Measurements from ENCODE around the gene EXOC6. TPM values are rescaled to one million over a fixed set of nuclear protein-coding genes. Genes with fewer than 3 reads are reported as not detected.

The EXOC6 gene
- total and polyA plus RNA-seq, 2 of the 13 experiments (the other 11 are each of a cell fraction or from before 2014, with no cell fraction given): 22.2 to 29.2 TPM

DNA sequence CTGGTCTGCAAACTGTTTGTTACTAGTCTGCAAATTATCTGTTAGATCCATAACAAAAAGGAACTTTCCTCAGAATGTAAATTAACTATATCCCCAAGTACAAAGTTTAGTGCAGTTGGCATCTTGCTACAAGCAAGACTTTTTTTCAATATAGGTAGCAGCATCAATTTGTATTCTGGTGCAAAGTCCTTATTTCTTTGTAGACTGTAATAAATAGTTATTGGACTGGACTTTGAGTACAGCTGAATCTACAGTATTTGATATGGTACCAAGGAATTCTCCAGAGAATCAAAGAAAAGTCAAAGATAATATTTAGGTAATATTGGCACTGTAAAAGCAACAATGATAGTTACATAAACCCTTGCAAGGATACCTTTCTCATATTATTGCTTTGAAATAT lies 89.6 kb downstream of the EXOC6 start (continued):
- no peak for TF ChIP-seq PITX1 (CRISPR knock-in tag; IDR thresholded peaks at IDR 0.05)

GRCh38 chr10:92938841-92939240 lies 90.5 kb downstream of the EXOC6 start:
- no peaks in the 10 kb centered on the region; a peak in 2 of 5 replicates for H3K36me3 ChIP-seq (replicated peaks in 1 of 2; ENCODE audit: control insufficient read depth in 1 of 2, insufficient read depth in 2 of 2, low read length in 2 of 2)
- no peak overlapping the region for H3K4me3 ChIP-seq (replicated peaks in 1 of 3; ENCODE audit: insufficient read depth in 1 of 3, low read depth in 2 of 3, low read length in 3 of 3)
- no peak overlapping the region for H3K9ac ChIP-seq (ENCODE audit: insufficient read depth, low read depth, low read length)
- no peaks in the 10 kb centered on the region for H3K27me3 ChIP-seq (ENCODE audit: control insufficient read depth in 1 of 2, insufficient read depth in 2 of 2, low read length in 2 of 2)
- intact Hi-C loops (cut with micrococcal nuclease; ENCODE audit: unreplicated experiment) (no loop called here), in situ Hi-C loops (cut with HindIII; ENCODE audit: extremely low pct_ligation_motif_present, low pct_unique_long_range_greater_than_20kb) (no loop called here)
- no TSS peak for BruUV-seq (replicated peaks)
- TF ChIP-seq ZNF468 (CRISPR knock-in tag; IDR thresholded peaks at IDR 0.05) (no peak), MAZ (IDR thresholded peaks at IDR 0.05; ENCODE audit: borderline replicate concordance, low read depth, low read length) (no peak), MAZ (CRISPR knock-in tag; IDR thresholded peaks at IDR 0.05; ENCODE audit: low read depth) (no peak), HDAC2 (CRISPR knock-in tag; IDR thresholded peaks at IDR 0.05) (no peak), REXO4 (CRISPR knock-in tag; IDR thresholded peaks at IDR 0.05; ENCODE audit: borderline replicate concordance) (no peak), PHF5A (CRISPR knock-in tag; IDR thresholded peaks at IDR 0.05; ENCODE audit: low read depth, unreplicated experiment) (no peak), CHD2 (IDR thresholded peaks at IDR 0.05; ENCODE audit: low read depth, low read length) (no peak), PRDM15 (CRISPR knock-in tag; IDR thresholded peaks at IDR 0.05) (no peak), ZNF879 (CRISPR knock-in tag; IDR thresholded peaks at IDR 0.05) (no peak)
- TF ChIP-seq, protein P1, sequence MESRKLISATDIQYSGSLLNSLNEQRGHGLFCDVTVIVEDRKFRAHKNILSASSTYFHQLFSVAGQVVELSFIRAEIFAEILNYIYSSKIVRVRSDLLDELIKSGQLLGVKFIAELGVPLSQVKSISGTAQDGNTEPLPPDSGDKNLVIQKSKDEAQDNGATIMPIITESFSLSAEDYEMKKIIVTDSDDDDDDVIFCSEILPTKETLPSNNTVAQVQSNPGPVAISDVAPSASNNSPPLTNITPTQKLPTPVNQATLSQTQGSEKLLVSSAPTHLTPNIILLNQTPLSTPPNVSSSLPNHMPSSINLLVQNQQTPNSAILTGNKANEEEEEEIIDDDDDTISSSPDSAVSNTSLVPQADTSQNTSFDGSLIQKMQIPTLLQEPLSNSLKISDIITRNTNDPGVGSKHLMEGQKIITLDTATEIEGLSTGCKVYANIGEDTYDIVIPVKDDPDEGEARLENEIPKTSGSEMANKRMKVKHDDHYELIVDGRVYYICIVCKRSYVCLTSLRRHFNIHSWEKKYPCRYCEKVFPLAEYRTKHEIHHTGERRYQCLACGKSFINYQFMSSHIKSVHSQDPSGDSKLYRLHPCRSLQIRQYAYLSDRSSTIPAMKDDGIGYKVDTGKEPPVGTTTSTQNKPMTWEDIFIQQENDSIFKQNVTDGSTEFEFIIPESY (CRISPR knock-in tag; IDR thresholded peaks at IDR 0.05): no peak
- POLR2A ChIA-PET: no interaction called here
- no peaks in the 10 kb centered on the region for H4K20me1 ChIP-seq (ENCODE audit: insufficient read depth, low read length)
- no peaks in the 10 kb centered on the region for H3K79me2 ChIP-seq (ENCODE audit: insufficient read depth, low read length)
- H3K4me1 ChIP-seq (ENCODE audit: insufficient read depth, low read length): peaks cover 7% of the 10 kb centered on the region
- no peak for FAIRE-seq
- no peak overlapping the region for H3K4me2 ChIP-seq (ENCODE audit: low read depth, low read length)
- no peak for DNase-seq (ENCODE audit: low spot score)
- H2AFZ ChIP-seq (ENCODE audit: low read length): no peak overlapping the region
- no peak for ATAC-seq
- H3K27ac ChIP-seq (ENCODE audit: extremely low read length, insufficient read depth, low read length): no peak overlapping the region
- 100% methylated on average over 1 of the region's 1 CpG for WGBS (ENCODE audit: low lambda C conversion rate)
- CTCF ChIA-PET (ENCODE audit: low intra/inter-chr PET ratio, low total read pairs): no interaction called here
- H3K9me3 ChIP-seq (ENCODE audit: low read length): no peaks in the 10 kb centered on the region
